K562 (cell line): ENCODE results near the gene TBX6. TPM values are rescaled to one million over a fixed set of nuclear protein-coding genes. Genes with fewer than 3 reads are reported as not detected.
A peak's percentile ranks its signal among the peaks of the same experiment; 100 is the strongest.

Experiments used
- ADNP ChIP-seq: fragments of 200-800 bp; sonication (Bioruptor generic); IDR thresholded peaks from 2 replicates; pipeline ENCODE4 v1.6.1; 2016; ENCODE audit warnings: missing genetic modification characterization, missing compliant biosample characterization
- CEBPB ChIP-seq: fragments of 450-650 bp; IDR thresholded peaks from 2 replicates; pipeline ENCODE4 v1.6.1; 2016; ENCODE audit warnings: missing genetic modification characterization, missing compliant biosample characterization
- CEBPG ChIP-seq, 3 experiments: fragments of 200-800 bp in 1 of 3; sonication (Bioruptor generic) in 1 of 3; sonication (generic) in 1 of 3; formaldehyde crosslinking in 1 of 3; IDR thresholded peaks in 2 of 3; conservative IDR thresholded peaks in 1 of 3; 2 replicates each; pipeline versions ENCODE4 v1.6.1 to v1.8.0; 2016 to 2022; ENCODE audit warnings: missing compliant biosample characterization in 2 of 3, missing genetic modification characterization in 2 of 3, mild to moderate bottlenecking in 1 of 3, missing genetic modification reagents in 1 of 3
- CHCHD3 ChIP-seq: fragments of 250-450 bp; sonication (Bioruptor Pico); IDR thresholded peaks from 2 replicates; pipeline ENCODE4 v2.1.2; 2022; ENCODE audit warnings: mild to moderate bottlenecking
- CHD1 ChIP-seq: fragments of 200-600 bp; sonication (generic); IDR thresholded peaks from one replicate; pipeline ENCODE4 v1.6.1; 2012; ENCODE audit warnings: mild to moderate bottlenecking, moderate library complexity, low read length, inconsistent platforms
- ELF4 ChIP-seq: fragments of 450-650 bp; formaldehyde crosslinking; IDR thresholded peaks from 2 replicates; pipeline ENCODE4 v1.4.0; 2022; ENCODE audit warnings: missing genetic modification characterization
- GABPB2 ChIP-seq: fragments of 250-450 bp; sonication (Bioruptor Pico); conservative IDR thresholded peaks from 2 replicates; pipeline ENCODE4 v1.5.1; 2021; ENCODE audit warnings: mild to moderate bottlenecking
- HDAC3 ChIP-seq: fragments of 450-650 bp; IDR thresholded peaks from 2 replicates; pipeline ENCODE4 v1.6.1; 2018; ENCODE audit warnings: borderline replicate concordance, mild to moderate bottlenecking, moderate library complexity; ENCODE audit not compliant: partially characterized antibody
- KDM5B ChIP-seq: fragments of 200-600 bp; sonication (generic); IDR thresholded peaks from 2 replicates; pipeline ENCODE4 v1.6.1; 2012; ENCODE audit warnings: low read depth, mild to moderate bottlenecking, moderate library complexity, low read length, control low read depth, inconsistent platforms; ENCODE audit not compliant: insufficient replicate concordance
- MITF ChIP-seq: IDR thresholded peaks from 2 replicates; pipeline ENCODE4 v1.6.1; 2014; ENCODE audit warnings: antibody characterized with exemption
- RAD21 ChIP-seq, 2 experiments: fragments of 250-450 bp in 1 of 2; fragments of 450-650 bp in 1 of 2; sonication (Bioruptor Pico) in 1 of 2; formaldehyde crosslinking in 1 of 2; IDR thresholded peaks in 1 of 2; conservative IDR thresholded peaks in 1 of 2; 2 replicates each; pipeline versions ENCODE4 v1.4.0 to v1.8.0; 2020 to 2022; ENCODE audit warnings: mild to moderate bottlenecking in 2 of 2, moderate library complexity in 1 of 2
- SIN3B ChIP-seq: fragments of 450-650 bp; IDR thresholded peaks from 2 replicates; pipeline ENCODE4 v1.6.1; 2017; ENCODE audit warnings: low read depth, mild to moderate bottlenecking, moderate library complexity
- TFAP4 ChIP-seq: sonication (generic); formaldehyde crosslinking; IDR thresholded peaks from 2 replicates; pipeline ENCODE4 v1.8.0; 2022; ENCODE audit warnings: missing genetic modification reagents, mild to moderate bottlenecking, moderate library complexity, borderline replicate concordance
- ZBTB26 ChIP-seq: fragments of 450-650 bp; formaldehyde crosslinking; IDR thresholded peaks from 2 replicates; pipeline ENCODE4 v1.4.0; 2022; ENCODE audit warnings: missing genetic modification characterization
- ZNF76 ChIP-seq: fragments of 250-450 bp; sonication (Bioruptor Pico); IDR thresholded peaks from 2 replicates; pipeline ENCODE4 v1.4.0; 2020; ENCODE audit warnings: mild to moderate bottlenecking, moderate library complexity, borderline replicate concordance
- polyA plus RNA-seq, 8 experiments: library from polyadenylated mRNA; depleted of rRNA in 4 of 8; stranded (reverse) in 5 of 8; unstranded in 3 of 8; fragments of >200 nt; fragmentation: Nextera tagmentation in 2 of 8; fragmentation: Illumina TruSeq in 1 of 8; extraction: Ambion mirVana in 2 of 8; extraction: Trizol in 1 of 8; gene quantifications; 2 replicates each; pipeline versions ENCODE4 v1.2.1 to v1.2.3, GENCODE V29; 2011 to 2014; ENCODE audit warnings: inconsistent platforms in 1 of 8, missing spikeins in 1 of 8
- total RNA-seq, 7 experiments: library from RNA; depleted of rRNA in 6 of 7; stranded (reverse); fragments of >200 nt in 6 of 7; fragmentation: Illumina TruSeq in 2 of 7; extraction: Trizol in 2 of 7; gene quantifications; 2 replicates each; pipeline versions ENCODE4 v1.2.1 to v1.2.3, GENCODE V29; 2011 to 2021; ENCODE audit warnings: low replicate concordance in 1 of 7

The TBX6 gene
- total and polyA plus RNA-seq, 9 of the 15 experiments (the other 6 are each of a cell fraction or from before 2014, with no cell fraction given), result 0.07 to 0.58 (median 0.11) TPM; not detected in 2

DNA sequence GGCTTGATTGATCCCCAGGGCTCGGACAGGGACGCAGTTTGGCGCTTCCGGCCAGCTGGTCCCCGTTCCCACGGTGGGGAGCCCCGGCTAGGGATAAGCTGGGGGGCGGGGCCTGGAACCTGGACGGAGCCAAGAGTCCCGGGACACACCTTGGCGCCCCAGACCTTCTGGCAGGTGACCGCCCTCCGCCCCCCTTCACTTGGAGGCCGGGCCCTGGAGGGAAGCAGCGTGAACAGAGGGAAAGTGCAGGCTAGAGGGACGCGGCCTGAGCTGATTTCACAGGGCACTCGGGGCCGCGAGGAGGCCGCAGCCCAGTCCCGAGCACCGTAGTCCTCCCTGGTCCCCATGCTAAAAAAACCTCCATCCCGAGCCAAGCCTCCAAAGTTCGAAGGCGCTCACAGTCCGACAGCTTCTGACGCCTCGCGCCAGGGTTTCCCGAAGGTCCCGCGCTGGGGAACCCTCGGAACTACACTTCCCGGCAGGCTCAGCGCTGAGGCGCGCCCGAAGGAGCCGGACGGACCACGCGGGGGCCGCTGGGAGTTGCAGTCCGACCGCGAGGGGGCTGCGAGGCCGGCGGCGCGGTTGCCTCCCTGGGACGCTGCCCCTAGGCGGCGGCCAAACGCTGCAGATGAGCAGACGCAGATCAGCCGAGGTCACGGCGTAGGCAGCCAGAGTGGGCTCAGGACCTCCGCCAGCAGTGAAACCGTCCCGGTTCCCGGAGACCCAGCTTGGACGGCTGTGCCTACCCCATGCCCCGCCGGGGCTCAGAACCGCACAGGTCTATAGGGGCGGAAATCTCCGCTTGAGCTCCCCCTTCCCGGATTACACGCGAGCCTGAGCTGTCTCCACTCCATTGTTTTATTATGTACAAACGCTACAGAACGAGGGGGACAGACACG, at the start of gene TBX6 (continued):
- TF ChIP-seq GABPB2 (CRISPR knock-in tag) (no peak), ZBTB26 (CRISPR knock-in tag) (no peak), KDM5B (peak; percentile 68), RAD21 (CRISPR knock-in tag; conservative IDR thresholded peaks at IDR 0.05 in 1 of 2, IDR thresholded peaks at IDR 0.05 in 1 of 2) (peak; percentile 71 to 77), CEBPG (CRISPR knock-in tag; IDR thresholded peaks at IDR 0.05) (no peak), CEBPG (tag; conservative IDR thresholded peaks at IDR 0.05 in 1 of 2, IDR thresholded peaks at IDR 0.05 in 1 of 2) (no peak), CEBPB (tag) (no peak), CHD1 (peak; percentile 86), HDAC3 (no peak), ELF4 (CRISPR knock-in tag) (no peak), TFAP4 (CRISPR knock-in tag) (peak; percentile 45), ADNP (no peak), MITF (0 out of 2 replicates have a peak, but pooled peaks have one; percentile 32), SIN3B (no peak), CHCHD3 (CRISPR knock-in tag) (0 out of 2 replicates have a peak, but pooled peaks have one; percentile 59), ZNF76 (CRISPR knock-in tag) (peak; percentile 86)
